ENCODE results near the gene FOXL3.

Gene FOXL3

GRCh38 chr7:300546-301290 is 10.7 kb downstream of the FOXL3 start:
- Histone ChIP-seq H3K4me1 (ENCODE audit: control insufficient read depth, insufficient read depth, low read length) (no peaks in the 10 kb centered on the region), H3K4me3 (ENCODE audit: low read depth, low read length) (no peak overlapping the region), H3K27ac (ENCODE audit: extremely low read depth, low read depth, low read length) (no peak overlapping the region), H3K9me3 (ENCODE audit: control insufficient read depth, insufficient read depth, low read depth, low read length) (no peaks in the 10 kb centered on the region), H3K36me3 (ENCODE audit: control insufficient read depth in 2 of 2, insufficient read depth in 1 of 2, low read length in 2 of 2) (no peaks in the 10 kb centered on the region)
- ChIA-PET CTCF (no interaction called here), POLR2A (no interaction called here)
- TF ChIP-seq ZNF133 (tag by site-specific recombination; IDR thresholded peaks at IDR 0.05) (no peak; the same call in 1 of the 2 replicates), ZNF18 (tag by site-specific recombination; IDR thresholded peaks at IDR 0.05) (0 out of 2 replicates have a peak, but pooled peaks have one; percentile 19)

- H3K4me1 ChIP-seq (ENCODE audit: control insufficient read depth, insufficient read depth, low read length): no peaks in the 10 kb centered on the region
- TF ChIP-seq ZNF175 (tag by site-specific recombination; IDR thresholded peaks at IDR 0.05) (no peak), HIC1 (tag by site-specific recombination; IDR thresholded peaks at IDR 0.05) (no peak), ZNF521 (tag by site-specific recombination; IDR thresholded peaks at IDR 0.05) (no peak), PRDM1 (tag by site-specific recombination; IDR thresholded peaks at IDR 0.05) (no peak), KLF16 (tag by site-specific recombination; IDR thresholded peaks at IDR 0.05) (no peak), ZNF544 (tag by site-specific recombination; IDR thresholded peaks at IDR 0.05) (no peak), ZIC2 (tag by site-specific recombination; IDR thresholded peaks at IDR 0.05) (no peak), HOXD13 (CRISPR knock-in tag; IDR thresholded peaks at IDR 0.05; ENCODE audit: borderline replicate concordance) (no peak), PRDM4 (tag by site-specific recombination; IDR thresholded peaks at IDR 0.05) (no peak), ZBTB48 (tag by site-specific recombination; IDR thresholded peaks at IDR 0.05) (no peak), ZNF514 (tag by site-specific recombination; IDR thresholded peaks at IDR 0.05) (no peak), ZNF155 (tag by site-specific recombination; IDR thresholded peaks at IDR 0.05) (no peak), ZNF561 (tag by site-specific recombination; IDR thresholded peaks at IDR 0.05; ENCODE audit: borderline replicate concordance) (no peak), PRDM2 (tag by site-specific recombination; IDR thresholded peaks at IDR 0.05; ENCODE audit: borderline replicate concordance) (no peak), ZSCAN5A (tag by site-specific recombination; IDR thresholded peaks at IDR 0.05) (no peak), ZNF768 (tag by site-specific recombination; IDR thresholded peaks at IDR 0.05) (no peak)
- no peaks in the 10 kb centered on the region for H3K9me3 ChIP-seq (ENCODE audit: control insufficient read depth, insufficient read depth, low read depth, low read length)
- H3K36me3 ChIP-seq (ENCODE audit: control insufficient read depth in 2 of 2, insufficient read depth in 1 of 2, low read length in 2 of 2): no peaks in the 10 kb centered on the region
- H3K27ac ChIP-seq (ENCODE audit: extremely low read depth, low read depth, low read length): no peak overlapping the region
- H3K4me3 ChIP-seq (ENCODE audit: low read depth, low read length): no peak overlapping the region
- CTCF ChIA-PET: interaction anchor here (0.7 kb wide), 1 partner anchor 22 kb away, joined by 3 read pairs; no protein-coding TSS in a partner anchor
- POLR2A ChIA-PET: no interaction called here
Observed at GRCh38 chr7:301291-302053, 11.5 kb downstream of the FOXL3 start.
